DMS53 (cell line): Measurements from ENCODE around the gene RND1.

Experiments used
- DNase-seq: peaks from one replicate; lab custom pipeline; 2025; lab: John Stamatoyannopoulos, UW

RND1 gene

GRCh38 chr12:48810903-48811431 lies 54.7 kb downstream of the RND1 start:
- no peak for DNase-seq

- DNase-seq, result no peak
Observed at GRCh38 chr12:48807981-48808380, 57.7 kb downstream of the RND1 start.
